ENCODE data around the gene MRPS16.

DNA sequence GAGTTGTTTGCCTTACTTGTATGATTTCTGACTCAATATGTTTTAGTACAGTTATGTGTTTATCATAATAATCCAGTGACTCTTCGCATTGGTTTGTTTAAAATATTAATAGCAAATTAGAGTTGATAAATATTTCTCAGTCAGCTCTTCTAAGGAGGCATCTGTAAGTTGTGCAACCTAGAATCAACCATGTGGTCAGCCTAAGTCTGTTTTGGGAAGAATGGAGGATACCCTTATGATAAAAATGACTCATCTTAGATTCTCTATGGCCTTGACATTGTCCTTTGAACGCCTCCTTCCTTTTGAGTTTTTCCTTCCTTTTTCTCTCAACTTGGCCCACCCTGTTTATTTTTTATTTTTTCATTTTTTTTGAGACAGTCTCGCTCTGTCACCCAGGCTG lies 24.2 kb downstream of the MRPS16 start:
- TF ChIP-seq, protein P1, sequence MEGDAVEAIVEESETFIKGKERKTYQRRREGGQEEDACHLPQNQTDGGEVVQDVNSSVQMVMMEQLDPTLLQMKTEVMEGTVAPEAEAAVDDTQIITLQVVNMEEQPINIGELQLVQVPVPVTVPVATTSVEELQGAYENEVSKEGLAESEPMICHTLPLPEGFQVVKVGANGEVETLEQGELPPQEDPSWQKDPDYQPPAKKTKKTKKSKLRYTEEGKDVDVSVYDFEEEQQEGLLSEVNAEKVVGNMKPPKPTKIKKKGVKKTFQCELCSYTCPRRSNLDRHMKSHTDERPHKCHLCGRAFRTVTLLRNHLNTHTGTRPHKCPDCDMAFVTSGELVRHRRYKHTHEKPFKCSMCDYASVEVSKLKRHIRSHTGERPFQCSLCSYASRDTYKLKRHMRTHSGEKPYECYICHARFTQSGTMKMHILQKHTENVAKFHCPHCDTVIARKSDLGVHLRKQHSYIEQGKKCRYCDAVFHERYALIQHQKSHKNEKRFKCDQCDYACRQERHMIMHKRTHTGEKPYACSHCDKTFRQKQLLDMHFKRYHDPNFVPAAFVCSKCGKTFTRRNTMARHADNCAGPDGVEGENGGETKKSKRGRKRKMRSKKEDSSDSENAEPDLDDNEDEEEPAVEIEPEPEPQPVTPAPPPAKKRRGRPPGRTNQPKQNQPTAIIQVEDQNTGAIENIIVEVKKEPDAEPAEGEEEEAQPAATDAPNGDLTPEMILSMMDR (conservative IDR thresholded peaks at IDR 0.05), result no peak
- no peak for TF ChIP-seq ZFX (IDR thresholded peaks at IDR 0.05)
